T-helper 22 cell (primary cell): ENCODE data around the gene NGFR.
"Not testable (repeated sequence)": the region's sequence is repeated elsewhere in the genome, so short reads cannot be mapped to it uniquely, and the experiment has no call there.

Experiments used
- DNase-seq: peaks from one replicate; pipeline ENCODE4 v3.0.0-alpha.2; 2020; ENCODE audit warnings: low read depth

The NGFR gene

GRCh38 chr17:49546546-49547535, 51.7 kb downstream of the NGFR start:
- DNase-seq: no peak

GRCh38 chr17:49547566-49547965, 52.5 kb downstream of the NGFR start:
- DNase-seq: no peak

DNA sequence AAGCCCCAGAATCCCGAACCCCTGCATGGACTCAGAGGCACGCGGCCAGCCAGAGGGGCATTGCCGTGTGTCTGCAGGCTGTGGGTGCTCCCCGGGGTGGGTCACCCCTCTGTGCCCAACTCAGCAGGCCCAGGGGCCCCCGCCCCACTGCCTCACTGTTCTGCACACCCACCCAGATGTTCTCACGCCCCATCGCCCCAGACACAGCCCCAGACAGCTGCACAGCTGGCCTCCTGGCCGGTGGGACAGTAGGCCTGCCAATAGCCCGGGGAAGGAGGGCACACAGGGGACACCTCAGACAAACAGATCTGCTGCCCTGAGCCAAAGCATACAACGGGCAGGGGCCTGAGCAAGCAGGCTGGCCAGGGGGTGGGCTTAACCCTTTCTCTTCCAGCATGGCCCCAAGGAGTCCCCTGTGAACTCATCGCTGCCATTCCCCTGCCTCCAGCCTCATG, 53.0 kb downstream of the NGFR start:
- no peak for DNase-seq

DNA sequence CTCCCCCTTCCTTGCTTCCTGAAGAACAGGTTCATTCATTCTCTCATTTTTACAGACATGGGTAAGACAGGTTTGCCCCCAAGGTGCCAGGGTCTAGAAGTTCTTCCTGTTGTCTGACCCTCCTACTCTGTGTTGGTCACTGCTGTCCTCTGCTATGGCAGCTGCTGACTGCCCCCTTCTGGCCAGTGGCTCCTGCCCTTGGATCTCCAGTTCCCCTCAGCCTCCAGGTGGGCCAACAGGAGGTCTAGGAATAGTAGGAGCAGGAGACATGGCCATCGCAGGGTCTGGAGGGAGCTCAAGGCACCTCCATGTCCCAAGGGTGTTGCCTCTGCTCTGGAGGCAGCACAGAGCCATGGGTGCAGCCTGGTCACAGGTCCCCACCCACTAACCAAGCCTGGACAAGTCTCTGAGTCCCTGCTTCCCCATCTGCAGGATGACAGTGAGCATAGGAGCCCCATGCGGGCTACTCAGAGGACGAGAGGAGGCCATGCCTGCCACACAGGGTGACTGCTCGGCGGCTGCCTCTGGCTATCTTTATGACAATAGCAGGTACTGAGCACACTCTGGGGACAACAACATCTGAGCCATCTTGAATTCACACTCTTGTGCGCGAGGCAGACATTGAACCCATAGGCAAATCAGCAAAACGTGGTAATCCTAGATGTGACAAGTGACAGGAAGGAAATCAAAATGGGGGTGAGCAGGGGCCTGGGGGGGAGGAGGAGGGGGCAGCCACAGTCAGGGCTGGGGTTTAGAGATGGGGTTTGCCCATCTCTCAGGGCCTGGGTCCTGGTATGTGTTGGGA, 53.6 kb downstream of the NGFR start:
- DNase-seq: no peak

GRCh38 chr17:49549311-49549605, 54.2 kb downstream of the NGFR start:
- DNase-seq: no peak

DNA sequence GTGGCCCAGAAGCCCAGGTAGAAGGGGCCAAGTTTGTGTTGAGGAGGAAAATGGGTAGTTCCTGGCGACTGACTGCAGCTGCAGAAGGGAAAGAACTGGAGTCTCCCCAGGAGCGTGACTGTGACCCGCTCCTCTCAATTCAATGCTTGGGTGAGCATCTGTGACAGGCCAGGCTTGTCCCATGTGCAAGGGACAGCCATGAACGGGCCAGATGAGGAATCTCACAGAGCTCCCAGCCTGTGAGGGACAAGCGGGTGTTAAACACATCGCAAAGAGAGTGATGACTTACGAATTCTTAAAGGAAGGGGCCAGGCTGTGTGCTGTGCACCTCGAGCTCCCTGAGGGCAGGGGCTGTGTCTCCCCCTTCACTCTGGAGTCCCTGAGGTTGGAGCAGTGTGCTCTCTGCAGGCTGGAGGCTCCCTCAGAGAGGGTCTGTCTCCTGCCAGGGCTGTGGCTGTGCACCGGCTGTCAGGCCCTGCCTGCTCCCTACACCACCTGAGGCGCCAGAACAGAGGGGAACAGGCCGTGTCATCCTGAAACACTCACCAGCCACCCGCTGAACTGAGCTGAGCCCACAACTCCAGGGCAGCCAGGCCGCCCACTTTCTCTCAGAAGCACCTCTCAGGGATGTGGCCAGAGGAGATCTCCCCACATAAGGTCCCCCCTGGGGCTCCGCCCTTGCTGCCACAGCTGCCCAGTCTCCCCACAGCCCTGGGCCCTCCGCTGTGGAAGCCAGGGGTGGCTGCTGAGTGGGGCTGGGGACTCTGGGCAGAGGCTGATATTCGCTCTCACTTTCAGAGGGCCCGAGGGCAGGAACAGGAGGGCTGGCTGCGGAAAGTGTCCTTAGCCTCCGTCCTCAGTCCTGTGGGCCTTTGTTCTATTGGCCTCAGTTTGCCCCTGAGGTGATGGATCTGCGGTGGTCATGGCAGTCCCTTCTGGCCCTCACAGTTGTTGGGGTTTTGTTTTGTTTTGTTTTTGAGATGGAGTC, 54.9 kb downstream of the NGFR start:
- no peak for DNase-seq

DNA sequence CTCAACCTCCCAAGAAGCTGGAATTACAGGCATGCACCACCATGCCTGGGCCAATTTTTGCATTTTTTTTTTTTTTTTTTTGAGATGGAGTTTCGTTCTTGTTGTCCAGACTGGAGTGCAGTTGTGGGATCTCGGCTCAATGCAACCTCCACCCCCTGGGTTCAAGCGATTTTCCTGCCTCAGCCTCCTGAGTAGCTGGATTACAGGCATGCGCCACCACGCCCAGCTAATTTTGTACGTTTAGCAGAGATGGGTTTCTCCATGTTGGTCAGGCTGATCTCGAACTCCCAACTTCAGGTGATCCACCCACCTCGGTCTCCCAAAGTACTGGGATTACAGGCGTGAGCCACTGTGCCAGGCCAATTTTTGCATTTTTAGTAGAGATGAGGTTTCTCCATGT, 55.7 kb downstream of the NGFR start:
- not testable (repeated sequence) for DNase-seq

DNA sequence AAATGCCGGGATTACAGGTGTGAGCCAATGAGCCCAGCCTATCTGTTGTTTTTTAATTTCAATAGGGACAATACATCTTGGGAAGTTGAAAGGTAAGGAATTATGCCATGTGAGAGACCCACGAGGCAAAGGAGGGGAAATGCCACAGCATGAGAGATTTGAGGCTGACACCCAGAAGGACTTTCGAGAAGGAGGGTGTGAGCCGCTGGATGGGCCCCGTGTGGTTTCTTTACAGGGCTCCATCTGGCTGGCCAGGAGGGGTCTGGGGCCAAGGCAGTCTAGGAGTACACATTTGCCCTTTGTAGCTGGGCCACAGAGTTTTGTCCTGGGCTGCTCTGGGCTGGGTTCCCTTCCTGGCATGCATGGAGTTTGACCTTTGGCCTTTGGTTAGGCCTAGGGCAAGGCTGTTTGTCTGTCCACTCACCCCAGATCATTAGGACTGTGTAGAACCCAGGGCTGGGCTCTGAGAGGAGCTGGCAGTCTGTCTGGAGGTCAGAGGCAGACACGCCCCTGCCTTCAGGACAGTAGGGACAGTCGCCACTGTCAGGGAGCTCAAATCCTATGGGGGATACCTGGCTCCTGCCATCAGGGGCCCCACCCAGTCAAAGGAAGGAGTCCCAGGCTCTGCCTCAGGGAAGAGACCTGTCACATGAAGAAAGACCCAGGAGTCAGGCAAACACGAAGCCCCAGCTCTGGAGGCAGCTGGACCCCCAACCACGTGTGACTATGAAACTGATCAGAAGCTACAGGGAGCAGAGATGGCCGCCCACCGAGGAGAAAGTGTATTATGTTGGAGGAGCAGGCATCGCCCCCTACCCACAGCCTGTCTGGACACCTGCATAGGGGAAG, 56.4 kb downstream of the NGFR start:
- no peak for DNase-seq

DNA sequence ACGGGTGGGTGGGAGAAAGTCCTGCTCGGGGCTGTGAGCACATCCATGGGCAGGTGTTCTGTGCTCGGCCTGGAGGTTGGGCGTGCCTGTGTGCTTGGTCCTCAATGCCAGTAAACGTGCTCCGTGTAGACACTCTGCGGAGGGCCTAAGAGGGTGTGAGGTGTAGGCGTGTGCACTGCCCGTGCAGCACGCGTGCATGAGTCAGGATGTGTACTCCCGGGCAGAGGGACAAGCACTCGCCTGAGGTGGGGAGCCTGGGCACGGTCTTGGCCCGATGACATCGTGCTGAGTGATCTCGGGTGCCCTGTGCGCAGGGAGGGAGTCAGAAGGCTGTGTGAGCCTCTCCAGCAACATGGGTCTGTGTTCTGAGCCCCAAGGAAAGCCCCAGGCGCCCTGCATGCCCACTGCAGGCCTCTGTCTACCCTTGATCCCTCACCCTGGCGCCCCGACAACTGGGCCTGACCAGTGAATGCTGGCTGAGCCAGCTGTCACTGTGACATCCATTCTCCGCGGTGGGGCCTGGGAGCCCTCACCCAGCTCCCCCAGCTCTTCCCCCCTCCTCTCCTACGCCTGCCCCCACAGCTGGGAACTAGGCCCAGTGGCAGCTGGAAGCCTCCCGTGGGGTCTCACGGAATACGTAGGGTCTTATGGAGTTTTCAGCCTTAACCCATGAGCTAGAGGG, 57.1 kb downstream of the NGFR start:
- DNase-seq: no peak

DNA sequence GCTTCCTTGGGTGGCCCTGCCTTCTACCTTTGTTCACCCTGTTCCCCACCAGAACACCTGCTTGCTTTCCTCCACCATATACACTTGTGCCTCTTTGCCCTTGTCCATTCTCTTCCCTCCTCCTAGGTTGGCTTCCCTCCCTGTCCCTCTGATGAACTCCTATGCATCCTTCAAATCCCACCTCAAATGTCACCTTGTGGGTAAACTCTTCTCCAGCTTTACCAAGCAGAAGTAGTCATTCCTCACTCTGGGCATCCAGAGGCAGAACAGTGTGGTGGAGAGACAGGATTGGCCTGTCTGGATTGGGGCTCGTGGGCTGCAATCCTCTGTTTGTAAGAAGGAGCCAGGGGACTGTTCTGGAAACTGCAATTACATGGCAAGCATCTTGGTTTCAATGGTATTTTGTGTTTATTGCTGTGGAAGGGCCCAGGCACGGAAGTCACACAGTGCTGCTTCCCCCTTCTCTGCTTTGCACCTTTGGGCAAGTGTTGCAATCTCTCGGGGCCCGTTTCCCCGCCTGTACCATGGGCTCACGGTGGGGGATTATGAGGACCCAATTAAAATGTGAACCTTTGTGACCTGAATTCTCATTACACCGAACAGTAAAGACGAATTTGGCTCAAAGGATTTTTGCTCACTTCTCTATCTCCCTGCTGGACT, 58.7 kb downstream of the NGFR start:
- no peak for DNase-seq

DNA sequence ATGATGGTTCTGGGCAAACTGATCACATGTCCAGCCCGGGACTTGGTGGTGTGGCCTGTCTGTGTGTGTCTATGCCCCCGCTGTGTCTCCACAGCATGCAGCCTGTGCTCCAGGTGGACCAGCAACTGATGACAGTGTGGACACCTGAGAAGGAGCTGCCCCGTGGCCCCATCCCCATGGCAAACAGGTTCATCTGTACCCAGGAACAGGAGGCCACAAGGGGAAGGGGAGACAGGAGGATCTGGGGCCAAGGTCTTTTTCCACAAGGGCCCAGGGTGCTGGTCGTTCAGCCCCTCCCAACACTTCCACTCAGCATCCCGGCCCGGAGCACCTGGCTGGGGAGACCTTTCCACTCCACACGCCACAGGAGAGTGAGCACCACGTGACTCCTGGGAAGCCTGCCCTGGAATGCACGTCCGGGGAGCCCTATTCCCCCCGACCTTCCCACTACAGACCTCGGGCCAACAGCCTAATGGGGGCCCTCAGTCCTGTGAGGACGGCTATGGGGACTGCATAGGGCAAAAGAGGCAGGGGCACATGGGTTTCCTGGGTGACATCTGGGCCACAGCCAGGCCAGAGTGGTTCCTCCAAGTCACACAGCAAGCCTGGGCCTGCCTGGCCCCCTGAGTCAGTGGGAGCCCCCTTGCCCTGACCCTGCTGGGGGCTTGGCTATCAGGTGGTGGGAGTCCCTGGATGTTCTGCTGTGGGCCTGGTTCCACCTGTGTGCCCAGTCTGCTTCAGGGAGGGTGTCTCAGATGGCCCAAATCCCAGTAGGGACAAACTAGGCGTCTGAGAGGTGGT, 59.8 kb downstream of the NGFR start:
- DNase-seq: no peak

- DNase-seq: no peak
Measured at GRCh38 chr17:49555495-49556222, 60.6 kb downstream of the NGFR start.

DNA sequence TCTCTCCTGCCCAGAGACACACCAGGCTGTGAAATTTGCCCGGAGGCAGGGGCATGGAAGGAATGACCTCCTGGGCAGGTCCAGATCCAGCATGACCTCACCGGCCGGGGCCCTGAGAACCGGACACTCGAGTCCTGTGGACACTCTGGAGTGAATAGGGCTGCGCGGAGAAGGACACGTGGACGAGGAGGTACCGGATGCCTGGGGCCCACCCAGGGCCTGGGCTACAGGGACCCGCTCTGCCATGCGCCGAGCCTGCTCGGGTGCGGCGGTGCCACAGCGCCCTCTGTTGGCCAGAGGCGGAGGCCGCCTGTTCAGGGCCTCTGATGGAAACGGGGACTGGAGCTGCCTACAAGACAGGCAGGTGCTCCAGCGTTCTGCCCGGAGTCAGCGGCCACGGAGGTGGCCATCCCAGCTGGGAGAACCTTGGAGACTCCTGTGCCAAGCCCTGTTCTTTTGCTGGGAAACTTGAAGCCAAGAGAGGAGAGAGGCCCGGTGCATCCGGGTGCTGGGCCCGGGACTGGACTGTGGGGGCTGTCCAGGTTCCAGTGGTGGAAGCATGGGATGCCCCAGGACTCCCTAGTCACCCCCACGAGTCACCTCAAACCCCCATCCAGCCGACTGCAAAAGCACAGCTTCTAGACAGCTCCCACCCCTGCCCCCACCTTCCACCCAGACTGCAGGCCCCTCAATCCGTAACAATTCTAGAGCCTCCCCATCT, 61.3 kb downstream of the NGFR start:
- peak; percentile 45 for DNase-seq

GRCh38 chr17:49557312-49558024, 62.4 kb downstream of the NGFR start:
- DNase-seq: no peak
